Measurements from ENCODE around the gene FAM9B.

- TF ChIP-seq CTCF (IDR thresholded peaks at IDR 0.05; ENCODE audit: low read depth, low read length) (no peak), EZH2phosphoT487 (IDR thresholded peaks at IDR 0.05; ENCODE audit: low read depth) (no peak)
Measured at GRCh38 chrX:9033586-9033985, 341 bp downstream of the FAM9B start.
